Measurements from ENCODE around the gene GRAMD4.

The GRAMD4 gene

DNA sequence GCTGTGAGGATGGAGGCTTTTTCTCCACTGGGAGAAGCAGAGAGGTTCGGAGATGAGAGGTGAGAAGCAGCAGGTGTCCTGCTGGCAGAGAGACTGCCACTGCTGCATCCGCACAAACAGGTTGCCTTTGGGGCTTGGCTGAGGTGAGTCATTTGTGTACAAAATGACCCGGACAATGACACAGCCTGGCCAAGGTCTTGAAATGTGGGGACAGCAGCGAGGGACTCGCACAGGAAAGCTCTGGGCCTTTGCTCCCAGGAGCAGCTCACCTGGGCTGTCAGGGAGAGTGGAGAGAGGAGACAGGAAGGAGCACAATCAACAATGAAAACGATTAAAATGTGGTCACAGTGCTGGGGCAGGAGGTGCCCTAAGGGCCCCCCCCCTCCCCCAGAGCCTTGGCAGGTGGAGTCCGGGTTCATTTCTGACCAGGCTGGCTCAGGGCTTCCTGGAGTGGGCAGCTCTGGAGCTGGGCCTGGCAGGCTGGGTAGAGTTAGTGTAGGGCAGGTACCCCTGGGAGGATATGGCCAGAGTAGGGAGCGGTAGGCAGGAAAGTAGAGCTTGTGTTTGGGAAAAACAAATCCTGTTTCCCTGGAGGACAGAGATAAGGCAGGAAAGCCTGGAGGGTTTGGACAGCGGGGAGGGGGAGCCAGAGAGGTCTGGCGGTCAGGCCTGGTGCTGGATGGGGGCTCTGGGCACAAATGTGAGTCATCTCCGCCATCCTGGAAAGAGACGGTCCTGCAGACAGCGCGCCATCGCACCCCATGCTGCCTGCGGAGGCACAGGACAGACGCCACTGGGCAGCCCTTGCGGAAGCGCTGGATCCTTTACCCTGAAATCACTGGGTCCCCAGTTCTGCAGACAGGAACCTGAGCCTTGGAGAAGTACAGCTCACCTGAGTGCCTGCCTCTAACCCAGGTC lies 44.9 kb upstream of the GRAMD4 start:
- H3K4me3 ChIP-seq (ENCODE audit: low read depth, low read length): no peak overlapping the region
- TF ChIP-seq, protein P1, sequence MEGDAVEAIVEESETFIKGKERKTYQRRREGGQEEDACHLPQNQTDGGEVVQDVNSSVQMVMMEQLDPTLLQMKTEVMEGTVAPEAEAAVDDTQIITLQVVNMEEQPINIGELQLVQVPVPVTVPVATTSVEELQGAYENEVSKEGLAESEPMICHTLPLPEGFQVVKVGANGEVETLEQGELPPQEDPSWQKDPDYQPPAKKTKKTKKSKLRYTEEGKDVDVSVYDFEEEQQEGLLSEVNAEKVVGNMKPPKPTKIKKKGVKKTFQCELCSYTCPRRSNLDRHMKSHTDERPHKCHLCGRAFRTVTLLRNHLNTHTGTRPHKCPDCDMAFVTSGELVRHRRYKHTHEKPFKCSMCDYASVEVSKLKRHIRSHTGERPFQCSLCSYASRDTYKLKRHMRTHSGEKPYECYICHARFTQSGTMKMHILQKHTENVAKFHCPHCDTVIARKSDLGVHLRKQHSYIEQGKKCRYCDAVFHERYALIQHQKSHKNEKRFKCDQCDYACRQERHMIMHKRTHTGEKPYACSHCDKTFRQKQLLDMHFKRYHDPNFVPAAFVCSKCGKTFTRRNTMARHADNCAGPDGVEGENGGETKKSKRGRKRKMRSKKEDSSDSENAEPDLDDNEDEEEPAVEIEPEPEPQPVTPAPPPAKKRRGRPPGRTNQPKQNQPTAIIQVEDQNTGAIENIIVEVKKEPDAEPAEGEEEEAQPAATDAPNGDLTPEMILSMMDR (IDR thresholded peaks at IDR 0.05; ENCODE audit: borderline replicate concordance, insufficient read depth, low read depth, low read length): no peak

DNA sequence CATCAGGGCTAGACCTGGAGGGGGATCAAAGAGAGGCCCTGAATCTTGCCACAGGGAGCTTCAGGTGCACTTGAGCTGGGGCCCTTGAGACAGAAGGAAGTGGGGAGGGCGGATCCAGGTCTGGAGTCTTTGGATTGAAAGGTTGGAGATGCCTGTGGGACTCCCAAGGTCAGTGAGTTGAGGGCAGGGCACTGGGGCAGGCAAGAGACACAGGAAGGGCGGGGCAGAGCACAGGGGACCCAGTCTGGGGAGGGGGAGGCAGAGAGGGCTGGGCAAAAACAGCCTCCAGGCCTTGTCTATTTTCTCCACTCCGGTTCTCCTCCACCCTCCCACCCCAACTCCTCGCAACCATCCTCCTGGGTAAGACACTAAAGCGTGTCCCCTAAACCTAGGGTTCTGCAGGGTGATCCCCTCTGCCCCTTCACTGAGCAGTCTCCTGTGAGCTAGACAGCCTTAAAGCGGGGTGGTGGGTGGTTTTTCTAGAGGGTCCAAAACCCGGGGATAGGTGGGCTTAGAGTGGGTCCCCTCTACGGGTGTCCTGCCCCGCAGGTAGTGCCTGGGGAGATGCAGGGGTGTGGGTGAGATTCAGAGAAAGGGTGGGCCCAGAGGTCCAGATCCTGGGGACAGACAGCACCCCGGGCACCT lies 44.2 kb upstream of the GRAMD4 start:
- TF ChIP-seq, protein P1 (IDR thresholded peaks at IDR 0.05; ENCODE audit: borderline replicate concordance, insufficient read depth, low read depth, low read length): no peak
- H3K4me3 ChIP-seq (ENCODE audit: low read depth, low read length): peak overlapping the region; percentile 50

DNA sequence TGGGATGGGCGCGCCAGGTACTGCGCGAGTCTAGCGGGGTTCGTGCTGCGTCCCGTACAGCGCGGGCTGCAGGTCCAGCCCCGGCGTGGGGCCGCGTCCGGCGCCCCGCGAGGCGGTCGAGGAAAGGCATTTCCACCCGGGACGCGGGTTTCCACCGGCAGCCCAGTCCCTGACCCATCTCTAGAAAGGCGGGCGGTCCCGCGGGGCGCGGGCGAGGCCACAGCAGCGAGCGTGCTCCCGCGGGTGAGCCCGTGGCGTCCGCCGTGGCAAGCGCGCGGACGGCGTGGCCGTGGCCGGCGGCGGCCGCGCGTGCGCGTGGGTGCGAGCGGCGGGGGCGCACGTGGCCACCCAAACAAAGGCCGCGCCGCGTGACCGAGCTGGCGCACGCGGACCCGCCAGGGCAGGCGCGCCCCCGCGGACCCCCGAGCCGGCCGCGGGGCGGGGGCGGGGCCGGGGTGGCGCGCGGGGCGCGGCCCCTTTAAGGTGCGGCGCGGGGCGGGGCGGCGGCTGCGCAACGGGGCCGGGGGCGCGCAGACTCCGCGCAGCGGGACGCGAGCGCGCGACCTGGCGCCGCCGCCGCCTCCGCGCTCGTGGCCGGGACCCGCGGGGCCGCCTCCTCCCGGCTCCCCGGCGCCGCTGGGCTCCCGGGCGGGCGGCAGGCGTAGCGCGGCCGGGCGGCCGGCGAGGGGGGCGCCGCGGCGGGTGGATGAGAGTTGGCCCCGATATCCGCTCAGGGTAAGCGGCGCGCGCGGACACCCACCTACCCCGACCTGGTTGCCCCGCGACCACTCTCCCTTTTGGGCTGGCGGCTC lies 43.4 kb upstream of the GRAMD4 start:
- H3K4me3 ChIP-seq (ENCODE audit: low read depth, low read length): peak overlapping the region; percentile 67
- TF ChIP-seq, protein P1 (IDR thresholded peaks at IDR 0.05; ENCODE audit: borderline replicate concordance, insufficient read depth, low read depth, low read length): no peak

DNA sequence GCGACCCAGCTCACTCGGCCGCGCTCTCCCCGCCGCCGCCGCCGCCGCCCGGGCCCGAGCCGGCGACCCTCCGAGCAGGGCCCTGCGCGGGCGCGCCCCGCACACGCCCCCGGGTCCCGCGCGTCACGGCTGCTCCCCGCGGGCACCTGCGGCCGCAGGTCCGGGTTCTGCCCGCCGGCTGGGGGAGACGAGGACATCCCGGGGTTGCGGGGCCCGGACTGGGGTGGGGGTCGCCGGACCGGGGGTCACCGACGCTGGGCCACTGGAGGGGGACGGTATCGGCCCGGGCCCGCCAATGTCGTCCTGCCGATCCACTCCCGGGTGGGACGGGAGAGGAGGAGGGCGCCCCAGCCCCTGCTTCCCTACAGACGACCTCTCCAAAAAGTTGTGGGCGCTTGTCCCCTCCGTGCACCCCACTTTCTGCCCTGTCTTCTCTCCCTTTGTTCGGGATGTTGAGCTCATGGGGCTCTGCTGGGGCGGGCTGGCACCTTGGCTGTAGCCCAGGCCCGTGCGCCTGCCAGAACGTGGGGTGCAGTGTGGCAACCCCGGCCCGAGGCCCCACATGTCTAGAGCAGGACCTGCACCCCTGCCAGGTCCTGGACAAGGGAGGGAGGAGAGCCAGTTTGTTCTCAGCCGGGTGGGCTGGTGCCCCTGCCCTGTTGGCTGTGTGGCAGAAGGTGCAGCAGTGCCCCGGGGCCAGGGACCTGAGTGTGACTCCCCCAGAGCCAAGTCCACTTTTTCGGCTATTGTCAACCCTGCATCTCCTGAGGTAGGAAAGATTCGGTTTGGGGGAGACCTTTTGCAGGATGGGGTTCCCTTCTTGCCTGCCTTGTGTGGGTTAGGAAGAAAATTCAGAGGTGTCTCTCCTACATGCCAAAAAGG lies 42.6 kb upstream of the GRAMD4 start:
- H3K4me3 ChIP-seq (ENCODE audit: low read depth, low read length): peak overlapping the region; percentile 67
- TF ChIP-seq, protein P1 (IDR thresholded peaks at IDR 0.05; ENCODE audit: borderline replicate concordance, insufficient read depth, low read depth, low read length): no peak

DNA sequence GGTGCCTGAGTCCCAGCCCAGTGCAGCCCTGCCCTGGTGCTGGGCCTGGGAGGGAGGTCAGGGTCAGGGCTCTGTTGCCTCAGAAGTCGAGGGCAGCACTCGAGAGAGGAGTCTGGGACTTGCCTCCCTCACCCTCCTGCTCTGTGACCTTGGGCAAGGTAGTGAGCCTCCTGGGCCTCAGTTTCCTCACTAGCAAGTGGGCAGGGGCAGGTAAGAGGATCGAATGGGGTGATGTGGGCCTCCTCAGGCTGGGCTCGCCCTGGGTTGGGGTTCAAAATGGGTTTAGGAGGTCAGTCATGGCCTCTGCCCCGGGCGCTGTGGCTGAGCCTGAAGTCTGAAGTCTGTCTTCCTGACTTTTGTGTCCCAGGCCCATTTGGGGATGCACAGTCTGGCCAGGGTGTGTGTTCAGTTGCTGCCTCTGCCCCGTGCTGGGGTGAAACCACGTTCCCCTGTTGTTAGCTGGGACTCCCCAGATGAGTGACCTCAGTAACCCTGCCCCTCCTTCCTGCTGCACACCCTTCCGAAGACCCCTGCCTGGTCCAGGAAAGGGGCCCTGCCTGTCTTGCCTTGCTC lies 41.8 kb upstream of the GRAMD4 start:
- TF ChIP-seq, protein P1 (IDR thresholded peaks at IDR 0.05; ENCODE audit: borderline replicate concordance, insufficient read depth, low read depth, low read length): no peak

More for the DNA sequence above, 41.8 kb upstream of the GRAMD4 start:
- peak overlapping the region; percentile 67 for H3K4me3 ChIP-seq (ENCODE audit: low read depth, low read length)

Data from GM12875 (cell line).